Spinal cord (tissue), 10 donors: ENCODE data around the gene MYOM1. TPM values are rescaled to one million over a fixed set of nuclear protein-coding genes. Genes with fewer than 3 reads are reported as not detected.

Source experiments
- DNase-seq, 6 donors: peaks; one replicate each; pipeline versions ENCODE4 v3.0.0 to v3.0.0-alpha.2; 2013 to 2015; ENCODE audit warnings: low spot score in 6 of 6, low read depth in 4 of 6
- H3K27ac ChIP-seq: one replicate; pipeline ENCODE4 v1.5.1; 2013; ENCODE audit warnings: low read depth, low read length, control low read depth
- H3K27me3 ChIP-seq: one replicate; pipeline ENCODE4 v1.6.1; 2013; ENCODE audit warnings: low read length; ENCODE audit not compliant: control insufficient read depth, insufficient read depth
- H3K36me3 ChIP-seq: one replicate; pipeline ENCODE4 v1.6.1; 2013; ENCODE audit warnings: low read length; ENCODE audit not compliant: control insufficient read depth, insufficient read depth
- H3K4me1 ChIP-seq: one replicate; pipeline ENCODE4 v1.6.1; 2013; ENCODE audit warnings: low read length; ENCODE audit not compliant: control insufficient read depth, insufficient read depth
- H3K4me3 ChIP-seq: one replicate; pipeline ENCODE4 v1.5.1; 2013; ENCODE audit warnings: low read depth, low read length, control low read depth
- H3K9me3 ChIP-seq: one replicate; pipeline ENCODE4 v1.6.1; 2013; ENCODE audit warnings: low read length; ENCODE audit not compliant: control insufficient read depth, insufficient read depth
- WGBS: methylation state at CpG from one replicate; pipeline ENCODE4 v1.1.5; 2013; ENCODE audit warnings: missing lambda C conversion rate; ENCODE audit not compliant: insufficient coverage; 5-methylcytosine and 5-hydroxymethylcytosine counted together
- polyA plus RNA-seq, 2 donors: library from polyadenylated mRNA; unstranded; fragments of 120-200 nt; gene quantifications; one replicate each; pipeline ENCODE4 v1.2.1, GENCODE V29; 2013; ENCODE audit not compliant: insufficient read length in 2 of 2
- total RNA-seq, 2 donors: library from RNA; depleted of rRNA in 1 of 2; stranded (reverse); fragments of 120-200 nt in 1 of 2; fragments of >200 nt in 1 of 2; gene quantifications; one replicate each; pipeline versions ENCODE4 v1.2.3 to v1.2.4, GENCODE V29; 2013 to 2014
- donor health status: healthy.

Gene MYOM1
- total and polyA plus RNA-seq, 4 donors, result 9.2 to 15.4 (median 9.7) TPM

GRCh38 chr18:3048820-3049349 lies 170.9 kb downstream of the MYOM1 start:
- Histone ChIP-seq H3K36me3 (no peaks in the 10 kb centered on the region), H3K4me3 (no peak overlapping the region), H3K27me3 (no peaks in the 10 kb centered on the region), H3K4me1 (peaks cover 10% of the 10 kb centered on the region), H3K27ac (no peak overlapping the region), H3K9me3 (no peaks in the 10 kb centered on the region)
- no peak for DNase-seq
- WGBS, result no CpG with 5 or more reads among the region's 3 CpGs

- H3K4me3 ChIP-seq, result no peak overlapping the region
- 17% methylated on average over 3 of the region's 6 CpGs for WGBS
- DNase-seq, result peak in 2 of 6 donors; percentile 70 to 83
- H3K27ac ChIP-seq, result no peak overlapping the region
- no peaks in the 10 kb centered on the region for H3K9me3 ChIP-seq
- H3K27me3 ChIP-seq, result no peaks in the 10 kb centered on the region
- no peaks in the 10 kb centered on the region for H3K36me3 ChIP-seq
- peaks cover 10% of the 10 kb centered on the region for H3K4me1 ChIP-seq
These were observed 171.6 kb downstream of the MYOM1 start for GRCh38 chr18:3048121-3048520.

GRCh38 chr18:3046216-3046808 lies 173.5 kb downstream of the MYOM1 start:
- 47% methylated on average over 3 of the region's 4 CpGs for WGBS
- H3K4me3 ChIP-seq, result no peak overlapping the region
- no peaks in the 10 kb centered on the region for H3K36me3 ChIP-seq
- H3K27ac ChIP-seq, result no peak overlapping the region
- no peak for DNase-seq
- H3K9me3 ChIP-seq, result no peaks in the 10 kb centered on the region
- peaks cover 10% of the 10 kb centered on the region for H3K4me1 ChIP-seq
- no peaks in the 10 kb centered on the region for H3K27me3 ChIP-seq

- WGBS, result 33% methylated on average over 5 of the region's 12 CpGs
- Histone ChIP-seq H3K4me3 (no peak overlapping the region), H3K4me1 (peaks cover 10% of the 10 kb centered on the region), H3K9me3 (no peaks in the 10 kb centered on the region), H3K36me3 (no peaks in the 10 kb centered on the region), H3K27me3 (no peaks in the 10 kb centered on the region), H3K27ac (peak overlapping the region; percentile 48)
- peak in 2 of 6 donors; percentile 65 to 87 for DNase-seq
These were observed 174.7 kb downstream of the MYOM1 start for GRCh38 chr18:3044931-3045698.

- no peaks in the 10 kb centered on the region for H3K27me3 ChIP-seq
- no peak overlapping the region for H3K4me3 ChIP-seq
- no CpG with 5 or more reads among the region's 2 CpGs for WGBS
- H3K36me3 ChIP-seq, result no peaks in the 10 kb centered on the region
- H3K9me3 ChIP-seq, result no peaks in the 10 kb centered on the region
- H3K27ac ChIP-seq, result no peak overlapping the region
- H3K4me1 ChIP-seq, result peaks cover 10% of the 10 kb centered on the region
- DNase-seq, result no peak
These were observed 177.4 kb downstream of the MYOM1 start for GRCh38 chr18:3042379-3042778.

- Histone ChIP-seq H3K4me1 (peaks cover 10% of the 10 kb centered on the region), H3K36me3 (no peaks in the 10 kb centered on the region), H3K27me3 (no peaks in the 10 kb centered on the region), H3K4me3 (no peak overlapping the region), H3K27ac (no peak overlapping the region), H3K9me3 (no peaks in the 10 kb centered on the region)
- no CpG with 5 or more reads among the region's 5 CpGs for WGBS
- DNase-seq, result peak in 1 of 6 donors; percentile 50
These were observed 177.9 kb downstream of the MYOM1 start for GRCh38 chr18:3041843-3042242.

- peaks cover 8% of the 10 kb centered on the region for H3K4me1 ChIP-seq
- WGBS, result 100% methylated on average over 6 of the region's 8 CpGs
These were observed 178.9 kb downstream of the MYOM1 start for GRCh38 chr18:3040881-3041280.

GRCh38 chr18:3040173-3040572 lies 179.6 kb downstream of the MYOM1 start:
- no peaks in the 10 kb centered on the region for H3K36me3 ChIP-seq
- 83% methylated on average over 1 of the region's 2 CpGs for WGBS
- no peaks in the 10 kb centered on the region for H3K9me3 ChIP-seq
- no peaks in the 10 kb centered on the region for H3K27me3 ChIP-seq
- H3K27ac ChIP-seq, result no peak overlapping the region
- DNase-seq, result peak in 1 of 6 donors; percentile 86
- no peak overlapping the region for H3K4me3 ChIP-seq
- peaks cover 4% of the 10 kb centered on the region for H3K4me1 ChIP-seq

More at GRCh38 chr18:3040881-3041280, 178.9 kb downstream of the MYOM1 start:
- DNase-seq, result no peak
- no peak overlapping the region for H3K4me3 ChIP-seq
- no peak overlapping the region for H3K27ac ChIP-seq
- no peaks in the 10 kb centered on the region for H3K9me3 ChIP-seq
- H3K36me3 ChIP-seq, result no peaks in the 10 kb centered on the region
- no peaks in the 10 kb centered on the region for H3K27me3 ChIP-seq

GRCh38 chr18:3037423-3037915 lies 182.3 kb downstream of the MYOM1 start:
- no peaks in the 10 kb centered on the region for H3K36me3 ChIP-seq
- 60% methylated on average over 1 of the region's 4 CpGs for WGBS
- no peaks in the 10 kb centered on the region for H3K4me1 ChIP-seq
- H3K27ac ChIP-seq, result no peak overlapping the region
- DNase-seq, result no peak
- no peaks in the 10 kb centered on the region for H3K9me3 ChIP-seq
- no peaks in the 10 kb centered on the region for H3K27me3 ChIP-seq
- no peak overlapping the region for H3K4me3 ChIP-seq
